Neuronal stem cell (in vitro differentiated cells): ENCODE results near the gene PIF1.

ENCODE experiments used
- DNase-seq: peaks from one replicate; pipeline ENCODE4 v3.0.0-alpha.2; 2013; ENCODE audit warnings: low spot score
- H2AFZ ChIP-seq: one replicate; pipeline ENCODE4 v1.6.1; 2013; ENCODE audit warnings: mild to moderate bottlenecking, low read length, inconsistent platforms
- H2AK5ac ChIP-seq: 2 replicates; pipeline ENCODE4 v1.6.1; 2013; ENCODE audit warnings: low read depth, mild to moderate bottlenecking, inconsistent platforms, low read length, moderate library complexity, mixed read lengths
- H2BK120ac ChIP-seq: 2 replicates; pipeline ENCODE4 v1.6.1; 2013; ENCODE audit warnings: low read depth, mild to moderate bottlenecking, inconsistent platforms, low read length, moderate library complexity, mixed read lengths
- H2BK12ac ChIP-seq: one replicate; pipeline ENCODE4 v1.6.1; 2013; ENCODE audit warnings: low read length, inconsistent platforms
- H2BK15ac ChIP-seq: 2 replicates; pipeline ENCODE4 v1.6.1; 2013; ENCODE audit warnings: mild to moderate bottlenecking, low read length, inconsistent platforms, mixed read lengths
- H2BK5ac ChIP-seq: one replicate; pipeline ENCODE4 v1.6.1; 2013; ENCODE audit warnings: inconsistent platforms, mild to moderate bottlenecking, low read length, moderate library complexity
- H3K14ac ChIP-seq: one replicate; pipeline ENCODE4 v1.6.1; 2013; ENCODE audit warnings: low read length, inconsistent platforms
- H3K18ac ChIP-seq: 2 replicates; pipeline ENCODE4 v1.6.1; 2013; ENCODE audit warnings: low read length, inconsistent platforms
- H3K23ac ChIP-seq: 2 replicates; pipeline ENCODE4 v1.6.1; 2013; ENCODE audit warnings: low read depth, mild to moderate bottlenecking, mixed read lengths, low read length, inconsistent platforms; ENCODE audit not compliant: poor library complexity
- H3K27ac ChIP-seq: replicated peaks from 3 replicates; pipeline ENCODE4 v1.5.1; 2013; ENCODE audit warnings: low read length, inconsistent platforms
- H3K27me3 ChIP-seq, 3 experiments: 2 replicates each; pipeline ENCODE4 v1.6.1; 2013; ENCODE audit warnings: low read length in 3 of 3, mild to moderate bottlenecking in 2 of 3, inconsistent platforms in 1 of 3, low read depth in 1 of 3, mixed read lengths in 1 of 3, moderate library complexity in 1 of 3; ENCODE audit not compliant: control insufficient read depth in 3 of 3, insufficient read depth in 3 of 3
- H3K36me3 ChIP-seq, 2 donors: replicated peaks in 1 of 2; 2 replicates each; pipeline ENCODE4 v1.6.1; 2013; ENCODE audit warnings: low read length in 2 of 2; ENCODE audit not compliant: control insufficient read depth in 2 of 2, insufficient read depth in 2 of 2
- H3K4ac ChIP-seq: 2 replicates; pipeline ENCODE4 v1.6.1; 2013; ENCODE audit warnings: inconsistent platforms, mild to moderate bottlenecking, low read length, moderate library complexity
- H3K4me1 ChIP-seq, 2 donors: 1 replicate in 1 of 2; 2 replicates in 1 of 2; pipeline ENCODE4 v1.6.1; 2013; ENCODE audit warnings: low read length in 2 of 2, low read depth in 1 of 2; ENCODE audit not compliant: control insufficient read depth in 2 of 2, insufficient read depth in 1 of 2
- H3K4me2 ChIP-seq: one replicate; pipeline ENCODE4 v1.6.1; 2013; ENCODE audit warnings: mild to moderate bottlenecking, low read length, inconsistent platforms; ENCODE audit not compliant: insufficient read depth, poor library complexity, severe bottlenecking
- H3K4me3 ChIP-seq, 2 donors: 2 replicates each; pipeline ENCODE4 v1.5.1; 2013; ENCODE audit warnings: low read length in 2 of 2, mild to moderate bottlenecking in 2 of 2, inconsistent platforms in 1 of 2, moderate library complexity in 1 of 2
- H3K79me1 ChIP-seq: one replicate; pipeline ENCODE4 v1.6.1; 2013; ENCODE audit warnings: low read depth, mild to moderate bottlenecking, inconsistent platforms, low read length, moderate library complexity
- H3K9ac ChIP-seq: one replicate; pipeline ENCODE4 v1.6.1; 2013; ENCODE audit warnings: mild to moderate bottlenecking, low read depth, low read length, inconsistent platforms; ENCODE audit not compliant: poor library complexity
- H3K9me3 ChIP-seq, 2 donors: replicated peaks in 1 of 2; 2 replicates each; pipeline versions ENCODE3 to v1.6.1; 2013; ENCODE audit warnings: low read length in 2 of 2, mild to moderate bottlenecking in 2 of 2, inconsistent platforms in 1 of 2, low read depth in 1 of 2, mixed read lengths in 1 of 2, moderate library complexity in 1 of 2; ENCODE audit not compliant: control insufficient read depth in 2 of 2, insufficient read depth in 1 of 2
- H4K8ac ChIP-seq: one replicate; pipeline ENCODE4 v1.6.1; 2013; ENCODE audit warnings: low read depth, mild to moderate bottlenecking, inconsistent platforms, low read length, moderate library complexity
- H4K91ac ChIP-seq: one replicate; pipeline ENCODE4 v1.6.1; 2013; ENCODE audit warnings: low read length, low read depth, mild to moderate bottlenecking, inconsistent platforms; ENCODE audit not compliant: poor library complexity
- WGBS, 2 donors: extraction: QIAGEN DNeasy Blood & Tissue Kit; methylation state at CpG; one replicate each; pipeline ENCODE4 v1.1.7; 2013; ENCODE audit warnings: missing lambda C conversion rate in 2 of 2, mixed read lengths in 1 of 2; ENCODE audit not compliant: insufficient read length in 2 of 2, insufficient replicate concordance in 1 of 2; ENCODE audit errors: extremely low coverage in 2 of 2; 5-methylcytosine and 5-hydroxymethylcytosine counted together

Gene PIF1

GRCh38 chr15:64856429-64857145 lies 31.1 kb upstream of the PIF1 start:
- H3K18ac ChIP-seq: peak overlapping the region; percentile 93
- H2BK120ac ChIP-seq: no peak overlapping the region
- peak overlapping the region; percentile 51 for H2AFZ ChIP-seq
- H3K23ac ChIP-seq: no peak overlapping the region
- H3K27me3 ChIP-seq: no peaks in the 10 kb centered on the region
- H3K4ac ChIP-seq: peak overlapping the region; percentile 24
- peaks cover 9% of the 10 kb centered on the region for H3K79me1 ChIP-seq
- H2BK12ac ChIP-seq: peak overlapping the region; percentile 96
- H2BK15ac ChIP-seq: peak overlapping the region; percentile 20
- peak overlapping the region; percentile 21 for H3K9ac ChIP-seq
- no peak overlapping the region for H3K4me3 ChIP-seq
- no peak overlapping the region for H4K91ac ChIP-seq
- H3K4me2 ChIP-seq: peak overlapping the region; percentile 15
- H3K27ac ChIP-seq: peak overlapping the region; percentile 47
- no CpG with 5 or more reads among the region's 5 CpGs for WGBS, 2 donors
- H2AK5ac ChIP-seq: peak overlapping the region; percentile 83
- H3K4me1 ChIP-seq: peaks cover 10 to 33% of the 10 kb centered on the region in 2 donors
- no peak overlapping the region for H2BK5ac ChIP-seq
- H3K9me3 ChIP-seq: no peaks in the 10 kb centered on the region
- peak; percentile 41 for DNase-seq
- no peak overlapping the region for H3K14ac ChIP-seq
- H3K36me3 ChIP-seq: peaks cover 18 to 72% of the 10 kb centered on the region in 2 donors
- H4K8ac ChIP-seq: no peak overlapping the region

GRCh38 chr15:64855205-64855975 lies 29.9 kb upstream of the PIF1 start:
- Histone ChIP-seq H2BK15ac (peak overlapping the region; percentile 7), H3K27ac (no peak overlapping the region), H2BK5ac (no peak overlapping the region), H2AK5ac (peak overlapping the region; percentile 52), H2AFZ (no peak overlapping the region), H3K79me1 (peaks cover 9% of the 10 kb centered on the region), H2BK120ac (no peak overlapping the region), H3K4me3 (no peak overlapping the region), H3K23ac (no peak overlapping the region), H3K4ac (no peak overlapping the region), H4K91ac (peak overlapping the region; percentile 14), H2BK12ac (no peak overlapping the region), H3K36me3 (peaks cover 19 to 69% of the 10 kb centered on the region in 2 donors), H4K8ac (no peak overlapping the region), H3K9me3 (no peaks in the 10 kb centered on the region), H3K4me1 (peaks cover 12 to 40% of the 10 kb centered on the region in 2 donors), H3K9ac (no peak overlapping the region), H3K27me3 (no peaks in the 10 kb centered on the region), H3K18ac (no peak overlapping the region), H3K4me2 (no peak overlapping the region), H3K14ac (no peak overlapping the region)
- no CpG with 5 or more reads among the region's 7 CpGs for WGBS, 2 donors
- no peak for DNase-seq

- Histone ChIP-seq H3K79me1 (peaks cover 9% of the 10 kb centered on the region), H4K8ac (no peak overlapping the region), H3K9me3 (no peaks in the 10 kb centered on the region), H3K4me1 (peaks cover 12 to 33% of the 10 kb centered on the region in 2 donors), H2BK12ac (peak overlapping the region; percentile 14), H3K14ac (no peak overlapping the region), H3K4ac (no peak overlapping the region), H3K27ac (no peak overlapping the region), H4K91ac (no peak overlapping the region), H3K9ac (no peak overlapping the region), H3K36me3 (peaks cover 14 to 69% of the 10 kb centered on the region in 2 donors), H2BK120ac (no peak overlapping the region), H3K27me3 (no peaks in the 10 kb centered on the region), H2AFZ (no peak overlapping the region), H3K18ac (peak overlapping the region; percentile 12), H2BK15ac (no peak overlapping the region), H2BK5ac (no peak overlapping the region), H3K4me3 (no peak overlapping the region), H3K4me2 (no peak overlapping the region), H2AK5ac (no peak overlapping the region), H3K23ac (no peak overlapping the region)
- no CpG with 5 or more reads among the region's 3 CpGs for WGBS, 2 donors
- no peak for DNase-seq
Measured at GRCh38 chr15:64854526-64854925, 29.1 kb upstream of the PIF1 start.

- no CpG with 5 or more reads among the region's 4 CpGs for WGBS, 2 donors
- Histone ChIP-seq H2BK120ac (no peak overlapping the region), H3K14ac (no peak overlapping the region), H4K91ac (no peak overlapping the region), H3K4me1 (peaks cover 12 to 29% of the 10 kb centered on the region in 2 donors), H3K4ac (no peak overlapping the region), H4K8ac (no peak overlapping the region), H3K18ac (no peak overlapping the region), H3K4me3 (no peak overlapping the region), H3K9ac (no peak overlapping the region), H2AFZ (no peak overlapping the region), H3K23ac (no peak overlapping the region), H3K27ac (no peak overlapping the region), H3K27me3 (no peaks in the 10 kb centered on the region), H2BK15ac (no peak overlapping the region), H3K36me3 (peaks cover 14 to 66% of the 10 kb centered on the region in 2 donors), H2BK12ac (no peak overlapping the region), H3K9me3 (no peaks in the 10 kb centered on the region), H2AK5ac (peak overlapping the region; percentile 6), H3K79me1 (peaks cover 9% of the 10 kb centered on the region), H2BK5ac (peak overlapping the region; percentile 75), H3K4me2 (no peak overlapping the region)
- no peak for DNase-seq
Measured at GRCh38 chr15:64854041-64854440, 28.6 kb upstream of the PIF1 start.
